AG08396 (cell line): Measurements from ENCODE around the gene NR5A2.
A peak's percentile ranks its signal among the peaks of the same experiment; 100 is the strongest.
"Not testable (repeated sequence)": the region's sequence is repeated elsewhere in the genome, so short reads cannot be mapped to it uniquely, and the experiment has no call there.

Experiments
- DNase-seq: peaks from one replicate; pipeline ENCODE4 v3.0.0; 2012; ENCODE audit warnings: low spot score, mixed read lengths

NR5A2 gene

DNA sequence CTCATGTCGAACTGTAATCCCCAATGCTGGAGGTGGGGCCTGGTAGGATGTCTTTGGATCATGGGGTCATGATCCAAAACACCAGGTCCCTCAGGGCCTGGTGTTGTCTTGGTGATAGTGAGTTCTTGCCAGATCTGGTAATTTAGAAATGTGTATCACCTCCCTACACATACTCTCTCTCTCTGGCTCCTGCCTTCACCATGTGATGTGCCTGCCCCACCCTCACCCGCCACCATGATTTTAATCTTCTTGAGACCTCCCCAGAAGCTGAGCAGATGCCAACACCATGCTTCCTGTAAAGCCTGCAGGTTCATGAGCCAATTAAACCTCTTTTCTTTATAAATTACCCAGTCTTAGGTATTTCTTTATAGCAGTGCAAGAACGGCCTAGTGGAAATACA lies 136.4 kb downstream of the NR5A2 start:
- DNase-seq, result no peak

- DNase-seq, result no peak
Observed at GRCh38 chr1:200165493-200166220, 138.1 kb downstream of the NR5A2 start.

GRCh38 chr1:200166411-200166810 lies 138.9 kb downstream of the NR5A2 start:
- no peak for DNase-seq

- no peak for DNase-seq
Observed at GRCh38 chr1:200168926-200169325, 141.4 kb downstream of the NR5A2 start.

DNA sequence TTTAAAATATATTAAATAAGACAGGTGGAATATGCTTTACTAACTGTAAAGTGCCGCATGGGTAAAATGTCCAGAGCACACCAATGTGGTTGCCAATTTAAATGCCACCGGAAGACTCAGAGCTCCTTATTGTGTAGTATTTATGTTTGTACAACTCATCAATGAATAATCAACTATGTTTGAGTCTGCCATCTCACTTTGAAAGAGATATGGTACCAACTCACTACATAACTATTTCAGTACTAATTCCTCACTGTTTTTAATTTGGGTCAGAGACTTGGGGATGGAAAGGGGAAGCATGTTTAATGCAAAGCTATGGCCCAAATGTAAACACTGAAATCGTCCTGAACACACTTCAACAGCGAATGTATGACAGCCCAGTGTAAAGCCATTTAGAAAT lies 144.8 kb downstream of the NR5A2 start:
- peak; percentile 24 for DNase-seq

DNA sequence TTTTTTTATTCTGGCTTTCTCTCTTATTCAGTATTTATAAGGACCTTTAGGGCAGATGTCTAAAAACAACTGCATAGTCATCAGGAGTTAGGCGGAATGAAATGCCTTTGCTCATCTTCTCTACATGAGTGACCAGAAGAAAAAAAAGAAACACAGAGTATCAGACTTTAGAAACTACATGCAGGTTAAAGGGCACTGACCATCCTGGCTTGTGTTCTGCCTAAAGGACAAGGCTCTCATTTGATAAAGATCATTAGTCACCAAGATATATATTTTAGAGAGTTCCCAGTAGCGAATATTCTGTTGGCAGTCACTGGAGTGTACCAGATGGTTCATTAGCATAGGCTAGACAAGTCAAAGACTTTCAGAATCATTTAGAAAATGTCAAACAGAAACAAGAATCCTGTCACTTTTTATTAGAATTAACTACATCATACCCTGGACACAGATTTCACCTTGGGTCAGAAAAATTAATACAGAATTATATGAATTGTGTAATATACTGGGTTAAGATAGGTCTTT lies 145.6 kb downstream of the NR5A2 start:
- DNase-seq, result no peak

DNA sequence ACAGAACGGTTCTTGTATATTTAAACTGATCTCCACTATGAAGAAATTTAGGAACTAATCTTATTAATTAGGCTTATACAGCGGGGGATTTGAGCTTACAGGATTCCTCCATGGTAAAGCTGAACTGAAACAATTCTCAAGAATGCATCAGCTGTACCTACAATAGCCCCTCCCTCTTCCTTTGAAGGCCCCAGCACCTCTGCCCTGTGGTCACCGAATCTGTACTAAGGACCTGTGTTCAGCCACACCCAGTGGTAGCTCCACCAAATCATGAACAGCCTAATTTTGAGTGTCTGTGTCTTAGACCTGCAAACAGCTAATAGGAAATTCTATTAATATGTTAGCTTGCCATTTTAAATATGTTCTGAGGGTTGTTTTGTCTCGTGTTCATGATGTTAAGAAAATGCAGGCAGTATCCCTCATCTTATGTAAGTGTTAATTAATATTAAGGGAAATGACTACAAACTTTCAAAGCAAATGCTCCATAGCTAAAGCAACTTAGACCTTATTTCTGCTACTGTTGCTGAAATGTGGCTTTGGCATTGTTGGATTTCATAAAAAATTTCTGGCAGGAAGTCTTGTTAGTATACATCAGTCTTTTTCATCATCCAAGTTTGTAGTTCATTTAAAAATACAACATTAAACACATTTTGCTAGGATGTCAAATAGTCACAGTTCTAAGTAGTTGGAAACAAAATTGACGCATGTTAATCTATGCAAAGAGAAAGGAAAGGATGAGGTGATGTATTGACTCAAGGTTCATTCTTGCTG lies 147.2 kb downstream of the NR5A2 start:
- no peak for DNase-seq

DNA sequence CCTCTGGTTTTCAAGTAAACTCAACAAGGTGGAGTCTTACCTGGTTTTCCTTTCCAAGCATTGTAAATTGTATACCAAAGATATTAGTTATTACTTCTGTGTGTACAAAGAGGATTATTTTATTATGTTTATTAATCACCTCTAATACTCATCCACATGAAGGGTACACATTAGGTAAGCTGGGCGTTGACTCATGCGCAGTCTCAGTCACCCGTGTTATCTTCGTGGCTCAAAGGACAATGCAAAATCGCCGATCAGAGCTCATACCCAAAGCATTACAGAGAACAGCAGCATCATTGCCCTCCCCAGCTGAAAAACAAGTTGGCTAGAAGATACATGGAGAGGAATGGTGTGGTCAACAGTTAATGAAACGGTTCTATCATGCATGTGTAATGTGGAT lies 148.7 kb downstream of the NR5A2 start:
- DNase-seq, result no peak

- no peak for DNase-seq
Observed at GRCh38 chr1:200176798-200177197, 149.3 kb downstream of the NR5A2 start.

- DNase-seq, result no peak
Observed at GRCh38 chr1:200178340-200178739, 150.8 kb downstream of the NR5A2 start.

DNA sequence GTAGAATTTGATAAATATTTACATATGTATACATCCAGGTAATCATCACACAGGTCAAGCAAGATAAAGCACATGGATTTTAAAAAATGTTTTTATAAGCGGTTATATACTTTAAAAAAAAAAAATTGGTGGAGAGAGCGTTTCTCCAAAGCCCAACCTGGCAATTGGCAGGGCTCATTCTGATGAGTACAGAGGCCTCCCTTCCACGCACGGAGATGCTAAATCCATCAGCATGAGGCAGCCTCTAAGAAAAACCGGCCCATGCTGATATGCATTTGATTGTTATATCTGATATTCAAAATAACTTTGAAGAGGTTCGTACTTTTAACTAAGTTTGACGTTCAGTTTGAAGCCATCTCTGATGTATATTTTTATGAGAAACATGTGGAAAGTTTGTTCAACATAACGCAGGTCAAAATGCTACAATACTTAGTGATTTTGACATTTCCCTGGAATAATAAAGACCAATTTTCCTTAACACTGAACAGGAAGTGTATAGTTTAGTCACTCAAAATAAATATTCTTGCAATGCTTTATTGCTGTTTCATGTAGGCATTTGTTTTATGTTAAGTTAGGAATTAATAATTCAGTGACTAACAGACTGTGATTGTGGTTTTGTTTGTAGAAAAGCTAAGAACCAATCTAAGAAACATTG lies 151.7 kb downstream of the NR5A2 start:
- DNase-seq, result peak; percentile 24

GRCh38 chr1:200179781-200180160 lies 152.3 kb downstream of the NR5A2 start:
- peak; percentile 13 for DNase-seq

GRCh38 chr1:200180821-200181220 lies 153.3 kb downstream of the NR5A2 start:
- peak; percentile 31 for DNase-seq

- no peak for DNase-seq
Observed at GRCh38 chr1:200181861-200182260, 154.4 kb downstream of the NR5A2 start.

DNA sequence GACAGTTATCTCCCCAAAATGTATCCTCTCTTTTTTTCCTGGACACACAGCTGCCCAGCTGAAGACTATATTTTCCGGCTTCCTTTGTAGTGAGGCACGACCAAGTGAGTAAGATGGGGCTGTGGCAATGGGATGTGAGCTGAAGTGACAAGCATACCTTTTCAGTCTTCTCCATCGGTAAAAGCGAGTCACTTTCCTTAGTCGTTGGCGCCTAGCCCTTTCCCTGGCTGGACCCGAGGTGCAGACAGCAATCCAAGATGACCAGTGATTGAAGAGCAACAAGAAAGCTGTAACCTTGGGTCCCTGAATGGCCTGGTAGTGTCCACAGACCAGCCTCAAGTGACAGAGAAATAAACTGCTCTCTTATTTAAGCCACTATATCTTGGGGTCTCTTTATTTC lies 155.2 kb downstream of the NR5A2 start:
- DNase-seq, result no peak

GRCh38 chr1:200183637-200184036 lies 156.1 kb downstream of the NR5A2 start:
- DNase-seq, result no peak

GRCh38 chr1:200184196-200184595 lies 156.7 kb downstream of the NR5A2 start:
- peak; percentile 29 for DNase-seq

- DNase-seq, result not testable (repeated sequence)
Observed at GRCh38 chr1:200185191-200185590, 157.7 kb downstream of the NR5A2 start.

DNA sequence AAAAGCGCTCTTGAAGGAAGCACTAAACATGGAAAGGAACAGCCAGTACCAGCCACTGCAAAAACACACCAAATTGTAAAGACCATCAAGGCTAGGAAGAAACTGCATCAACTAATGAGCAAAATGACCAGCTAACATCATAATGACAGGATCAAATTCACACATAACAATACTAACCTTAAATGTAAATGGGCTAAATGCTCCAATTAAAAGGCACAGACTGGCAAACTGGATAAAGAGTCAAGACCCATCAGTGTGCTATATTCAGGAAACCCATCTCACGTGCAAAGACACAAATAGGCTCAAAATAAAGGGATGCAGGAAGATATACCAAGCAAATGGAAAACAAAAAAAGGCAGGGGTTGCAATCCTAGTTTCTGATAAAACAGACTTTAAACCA lies 159.8 kb downstream of the NR5A2 start:
- DNase-seq, result not testable (repeated sequence)

GRCh38 chr1:200191993-200192392 lies 164.5 kb downstream of the NR5A2 start:
- no peak for DNase-seq

GRCh38 chr1:200194477-200194876 lies 167.0 kb downstream of the NR5A2 start:
- no peak for DNase-seq

- DNase-seq, result no peak
Observed at GRCh38 chr1:200198236-200198635, 170.7 kb downstream of the NR5A2 start.
